ENCODE results near the gene MGST2.

DNA sequence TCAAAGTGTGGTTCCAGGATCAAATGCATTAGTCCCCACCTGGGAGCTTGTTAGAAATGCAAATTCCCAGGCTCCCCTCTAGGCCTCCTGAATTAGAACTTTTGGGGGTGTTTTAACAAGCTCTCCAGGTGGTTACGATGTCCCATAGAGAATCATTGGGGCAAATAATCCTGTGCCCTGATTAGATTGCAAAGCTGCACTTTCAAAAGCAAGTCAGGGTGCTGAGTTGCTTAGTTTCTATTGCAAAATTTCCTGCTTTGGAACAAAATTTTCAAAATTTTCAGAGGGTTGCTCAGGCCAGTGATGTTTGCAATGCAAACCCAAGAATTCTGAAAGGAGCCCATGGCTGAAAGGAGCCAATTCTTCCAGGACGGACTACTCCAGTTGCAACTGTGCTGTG is 71.0 kb downstream of the MGST2 start:
- TF ChIP-seq POLR2A (IDR thresholded peaks at IDR 0.05; ENCODE audit: low read length) (no peak), GATA1 (IDR thresholded peaks at IDR 0.05; ENCODE audit: low read depth, low read length) (no peak)
